GM23338 (cell line): ENCODE data around the gene C11orf24.

ENCODE experiments used
- EZH2 ChIP-seq: fragments of 200-600 bp; sonication (generic); IDR thresholded peaks from one replicate; pipeline ENCODE4 v1.8.0; 2017; ENCODE audit warnings: antibody characterized with exemption, mild to moderate bottlenecking, low read depth; ENCODE audit not compliant: unreplicated experiment
- TF ChIP-seq, protein P1 (sequence below), 2 experiments: fragments of 200-600 bp in 1 of 2; sonication (generic) in 1 of 2; conservative IDR thresholded peaks; 2 replicates each; pipeline versions ENCODE4 v1.5.1 to v1.6.1; 2016 to 2017; ENCODE audit warnings: antibody characterized with exemption in 2 of 2, low read depth in 2 of 2, mild to moderate bottlenecking in 2 of 2, moderate library complexity in 1 of 2

DNA sequence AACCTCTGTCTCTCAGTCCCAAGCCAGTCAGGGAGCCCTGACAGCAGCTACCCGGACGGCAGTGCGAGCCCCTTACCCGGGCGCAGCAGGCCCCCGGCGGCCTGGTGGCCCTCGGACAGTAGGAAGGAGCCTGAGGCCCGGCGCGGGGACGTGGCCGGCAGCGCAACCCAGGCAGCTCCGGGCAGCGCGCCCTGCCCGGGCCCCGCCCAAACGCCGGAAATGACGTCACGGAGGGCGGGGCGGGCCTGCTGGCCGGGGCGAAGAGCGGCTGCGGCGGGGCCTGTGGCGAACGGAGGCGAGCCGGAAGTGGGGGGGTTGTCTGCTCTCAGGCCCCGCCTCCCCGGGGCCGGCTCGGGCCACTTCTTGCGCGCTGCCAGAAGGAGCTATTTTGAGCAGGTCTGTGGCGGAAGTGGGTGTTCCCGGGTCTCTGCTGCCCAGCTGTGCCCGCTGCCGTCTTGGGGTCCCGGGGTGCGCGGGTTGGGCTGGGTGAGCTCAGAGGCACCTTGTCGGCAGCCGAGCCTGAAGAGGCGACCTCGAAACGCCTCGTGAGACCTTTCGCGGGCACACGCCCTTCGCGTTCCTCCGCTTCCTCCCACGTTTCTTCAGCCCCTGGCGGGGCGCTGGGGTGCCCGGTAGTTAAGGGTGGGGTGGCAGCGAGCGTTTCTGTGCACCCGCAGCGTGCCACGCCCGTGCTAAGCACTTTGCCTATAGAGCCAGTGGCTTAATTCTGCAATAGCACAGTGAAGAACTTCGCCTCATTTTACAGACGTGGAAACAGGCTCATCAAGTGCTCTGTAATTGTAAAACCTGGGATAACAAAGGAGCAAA is at the start of gene C11orf24:
- TF ChIP-seq, protein P1, sequence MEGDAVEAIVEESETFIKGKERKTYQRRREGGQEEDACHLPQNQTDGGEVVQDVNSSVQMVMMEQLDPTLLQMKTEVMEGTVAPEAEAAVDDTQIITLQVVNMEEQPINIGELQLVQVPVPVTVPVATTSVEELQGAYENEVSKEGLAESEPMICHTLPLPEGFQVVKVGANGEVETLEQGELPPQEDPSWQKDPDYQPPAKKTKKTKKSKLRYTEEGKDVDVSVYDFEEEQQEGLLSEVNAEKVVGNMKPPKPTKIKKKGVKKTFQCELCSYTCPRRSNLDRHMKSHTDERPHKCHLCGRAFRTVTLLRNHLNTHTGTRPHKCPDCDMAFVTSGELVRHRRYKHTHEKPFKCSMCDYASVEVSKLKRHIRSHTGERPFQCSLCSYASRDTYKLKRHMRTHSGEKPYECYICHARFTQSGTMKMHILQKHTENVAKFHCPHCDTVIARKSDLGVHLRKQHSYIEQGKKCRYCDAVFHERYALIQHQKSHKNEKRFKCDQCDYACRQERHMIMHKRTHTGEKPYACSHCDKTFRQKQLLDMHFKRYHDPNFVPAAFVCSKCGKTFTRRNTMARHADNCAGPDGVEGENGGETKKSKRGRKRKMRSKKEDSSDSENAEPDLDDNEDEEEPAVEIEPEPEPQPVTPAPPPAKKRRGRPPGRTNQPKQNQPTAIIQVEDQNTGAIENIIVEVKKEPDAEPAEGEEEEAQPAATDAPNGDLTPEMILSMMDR (conservative IDR thresholded peaks at IDR 0.05; ENCODE audit: low read depth in 2 of 2) = no peak
- no peak for TF ChIP-seq EZH2
